MCF 10A (cell line): Measurements from ENCODE around the gene NAP1L4. TPM values are rescaled to one million over a fixed set of nuclear protein-coding genes. Genes with fewer than 3 reads are reported as not detected.

Source experiments
- BruUV-seq: library from RNA; stranded (reverse); fragments of 400-500 nt; replicated peaks from 2 replicates; lab custom pipeline; 2021; lab: Mats Ljungman, UMichigan
- CTCF ChIA-PET: fragments of 300-600 bp; sonication (Branson Sonifier 250); formaldehyde crosslinking; extraction: SDS; loops from one replicate; lab custom pipeline; 2021; ENCODE audit warnings: antibody characterized with exemption, inconsistent platforms; lab: Yijun Ruan, JAX
- POLR2A ChIA-PET: fragments of 300-600, 350-650 bp; sonication (Branson Sonifier 250); formaldehyde crosslinking; extraction: SDS; loops from one replicate; lab custom pipeline; 2020; ENCODE audit warnings: antibody characterized with exemption, inconsistent platforms; lab: Yijun Ruan, JAX
- DNase-seq: peaks from one replicate; pipeline ENCODE4 v3.0.0-alpha.2; 2018; ENCODE audit not compliant: unreplicated experiment
- H3K27ac Mint-ChIP-seq: one replicate; pipeline ENCODE4 v1.8.0; 2022; ENCODE audit warnings: mild to moderate bottlenecking, low read depth, mixed read lengths; ENCODE audit not compliant: unreplicated experiment
- H3K27me3 Mint-ChIP-seq: one replicate; pipeline ENCODE4 v1.8.0; 2022; ENCODE audit warnings: mixed read lengths; ENCODE audit not compliant: insufficient read depth, unreplicated experiment
- H3K36me3 Mint-ChIP-seq: one replicate; pipeline ENCODE4 v1.8.0; 2022; ENCODE audit warnings: mild to moderate bottlenecking, moderate library complexity, mixed read lengths; ENCODE audit not compliant: insufficient read depth, unreplicated experiment
- H3K4me1 Mint-ChIP-seq: one replicate; pipeline ENCODE4 v1.8.0; 2022; ENCODE audit warnings: mixed read lengths; ENCODE audit not compliant: insufficient read depth, unreplicated experiment
- H3K4me3 Mint-ChIP-seq: one replicate; pipeline ENCODE4 v1.8.0; 2022; ENCODE audit warnings: mild to moderate bottlenecking, moderate library complexity, mixed read lengths; ENCODE audit not compliant: unreplicated experiment
- H3K9me3 Mint-ChIP-seq: one replicate; pipeline ENCODE4 v1.8.0; 2022; ENCODE audit warnings: mixed read lengths; ENCODE audit not compliant: unreplicated experiment
- intact Hi-C: fragments of 100-400 bp; cut with micrococcal nuclease; formaldehyde crosslinking; loops from 2 replicates; pipeline ENCODE4 v1.14.1; 2022
- total RNA-seq: library from RNA; stranded (reverse); gene quantifications from 2 replicates; pipeline ENCODE4 v1.2.3, GENCODE V29; 2022
- TF ChIP-seq, protein P1 (sequence below): fragments of 200-600 bp; IDR thresholded peaks from one replicate; pipeline ENCODE4 v1.8.0; 2022; ENCODE audit warnings: antibody characterized with exemption, mild to moderate bottlenecking; ENCODE audit not compliant: unreplicated experiment

Gene NAP1L4
- total RNA-seq, 1 experiment from 2014 or later: 103 TPM

DNA sequence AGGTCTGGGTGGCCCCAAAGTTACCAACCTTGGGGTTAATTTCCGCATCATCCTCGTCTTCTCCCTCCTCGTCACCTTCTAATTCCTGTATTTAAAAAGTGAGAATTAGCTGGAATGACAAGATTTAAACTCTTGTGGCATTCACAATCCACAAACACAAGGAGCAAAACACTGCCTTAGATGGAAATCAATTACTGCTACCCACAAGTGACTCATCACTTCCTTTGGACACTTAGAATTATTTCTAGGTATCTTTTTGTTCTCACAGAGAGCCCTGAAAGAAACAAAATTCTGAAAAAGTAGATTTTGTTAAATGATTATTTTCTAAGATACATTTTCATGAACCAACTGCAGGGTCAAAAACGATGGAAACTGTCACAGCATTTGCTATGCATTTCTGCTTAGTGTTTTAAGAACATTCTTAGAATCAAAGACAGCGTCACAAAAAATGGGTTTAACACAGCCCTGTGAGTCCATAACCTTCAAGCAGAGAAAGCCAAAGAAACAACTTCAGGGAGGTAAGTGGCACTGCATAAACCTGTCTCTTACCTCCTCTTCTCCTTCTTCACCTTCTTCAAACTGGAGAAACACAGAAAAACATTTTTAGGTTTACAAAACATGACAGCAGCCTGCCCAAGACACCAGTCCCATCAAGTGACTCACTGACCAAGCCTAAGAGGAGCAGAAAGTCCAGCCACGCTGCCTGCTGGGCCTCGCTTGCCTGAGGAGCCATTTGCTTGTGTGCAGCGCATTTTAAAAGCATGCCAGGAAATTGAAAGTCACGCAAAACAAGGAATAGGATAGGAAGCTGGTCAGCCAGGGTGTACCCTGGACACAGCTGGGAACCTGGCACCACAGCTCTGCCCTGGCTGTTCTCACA is 40.7 kb downstream of the NAP1L4 start:
- CTCF ChIA-PET: interaction anchor here (0.8 to 1.6 kb wide), 3 partner anchors 15 to 21 kb away, joined by 3 to 5 read pairs (median 4); no protein-coding TSS in a partner anchor
- H3K9me3 Mint-ChIP-seq: no peaks in the 10 kb centered on the region
- peaks cover 94% of the 10 kb centered on the region for H3K36me3 Mint-ChIP-seq
- no TSS peak for BruUV-seq
- H3K4me1 Mint-ChIP-seq: peaks cover 6% of the 10 kb centered on the region
- POLR2A ChIA-PET: interaction anchor here (0.8 to 2.2 kb wide), 3 partner anchors 9 to 640 kb away, joined by 3 to 6 read pairs (median 4); no protein-coding TSS in a partner anchor
- peak; percentile 48 for DNase-seq
- intact Hi-C loops: no loop called here
- TF ChIP-seq, protein P1, sequence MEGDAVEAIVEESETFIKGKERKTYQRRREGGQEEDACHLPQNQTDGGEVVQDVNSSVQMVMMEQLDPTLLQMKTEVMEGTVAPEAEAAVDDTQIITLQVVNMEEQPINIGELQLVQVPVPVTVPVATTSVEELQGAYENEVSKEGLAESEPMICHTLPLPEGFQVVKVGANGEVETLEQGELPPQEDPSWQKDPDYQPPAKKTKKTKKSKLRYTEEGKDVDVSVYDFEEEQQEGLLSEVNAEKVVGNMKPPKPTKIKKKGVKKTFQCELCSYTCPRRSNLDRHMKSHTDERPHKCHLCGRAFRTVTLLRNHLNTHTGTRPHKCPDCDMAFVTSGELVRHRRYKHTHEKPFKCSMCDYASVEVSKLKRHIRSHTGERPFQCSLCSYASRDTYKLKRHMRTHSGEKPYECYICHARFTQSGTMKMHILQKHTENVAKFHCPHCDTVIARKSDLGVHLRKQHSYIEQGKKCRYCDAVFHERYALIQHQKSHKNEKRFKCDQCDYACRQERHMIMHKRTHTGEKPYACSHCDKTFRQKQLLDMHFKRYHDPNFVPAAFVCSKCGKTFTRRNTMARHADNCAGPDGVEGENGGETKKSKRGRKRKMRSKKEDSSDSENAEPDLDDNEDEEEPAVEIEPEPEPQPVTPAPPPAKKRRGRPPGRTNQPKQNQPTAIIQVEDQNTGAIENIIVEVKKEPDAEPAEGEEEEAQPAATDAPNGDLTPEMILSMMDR: no peak
- H3K27ac Mint-ChIP-seq: peak overlapping the region; percentile 18
- no peak overlapping the region for H3K4me3 Mint-ChIP-seq
- no peaks in the 10 kb centered on the region for H3K27me3 Mint-ChIP-seq

DNA sequence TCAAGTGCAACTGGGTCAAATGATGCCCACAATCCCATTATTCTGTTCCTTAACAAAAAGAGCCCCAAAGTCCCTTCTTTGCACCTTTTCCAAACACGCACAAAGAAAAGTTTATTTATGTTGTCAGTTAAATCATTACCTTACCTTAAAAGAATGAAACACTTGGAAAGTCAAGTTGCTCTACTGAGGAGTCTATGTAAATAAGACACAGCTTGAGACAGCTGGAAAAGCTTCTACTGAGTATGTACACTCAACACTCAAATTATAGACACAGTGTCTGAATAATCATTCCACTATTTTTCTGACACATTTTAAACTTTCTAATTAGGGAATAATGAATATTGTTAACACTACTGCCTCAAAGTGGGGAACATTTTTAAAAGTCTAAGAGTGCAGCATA is 41.3 kb downstream of the NAP1L4 start:
- intact Hi-C loops: no loop called here
- peaks cover 6% of the 10 kb centered on the region for H3K4me1 Mint-ChIP-seq
- ChIA-PET CTCF (interaction anchor here (1.5 to 1.6 kb wide), 2 partner anchors 15 to 21 kb away, joined by 3 to 4 read pairs; no protein-coding TSS in a partner anchor), POLR2A (interaction anchor here (0.8 to 2.2 kb wide), 2 partner anchors 10 to 641 kb away, joined by 3 to 6 read pairs; no protein-coding TSS in a partner anchor)
- H3K4me3 Mint-ChIP-seq: no peak overlapping the region
- peaks cover 92% of the 10 kb centered on the region for H3K36me3 Mint-ChIP-seq
- H3K9me3 Mint-ChIP-seq: no peaks in the 10 kb centered on the region
- DNase-seq: no peak
- TF ChIP-seq, protein P1: no peak
- H3K27ac Mint-ChIP-seq: no peak overlapping the region
- no peaks in the 10 kb centered on the region for H3K27me3 Mint-ChIP-seq
- no TSS peak for BruUV-seq

DNA sequence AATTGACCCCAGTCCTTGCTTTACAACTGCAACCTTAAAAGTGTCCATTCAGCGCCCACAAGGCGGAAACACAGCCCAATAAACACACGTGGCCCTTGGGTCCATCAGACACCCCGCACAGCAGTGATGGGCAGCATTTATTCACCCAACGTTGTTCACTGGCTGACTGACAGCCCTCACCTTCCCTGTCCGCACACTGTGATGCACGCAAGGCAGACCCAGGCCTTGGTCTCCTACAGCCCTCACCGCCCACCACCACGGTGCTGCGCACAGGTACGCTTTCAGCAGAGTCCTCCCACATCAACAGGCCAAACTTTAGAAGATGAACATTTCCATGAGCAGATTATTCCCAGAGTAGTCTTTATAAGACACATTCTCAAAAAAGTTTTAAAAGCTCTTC is 42.2 kb downstream of the NAP1L4 start:
- H3K9me3 Mint-ChIP-seq: no peaks in the 10 kb centered on the region
- no TSS peak for BruUV-seq
- POLR2A ChIA-PET: interaction anchor here (2.2 kb wide), 1 partner anchor 10 kb away, joined by 6 read pairs; no protein-coding TSS in a partner anchor
- H3K27ac Mint-ChIP-seq: no peak overlapping the region
- no peaks in the 10 kb centered on the region for H3K27me3 Mint-ChIP-seq
- intact Hi-C loops: no loop called here
- no peak for DNase-seq
- H3K4me1 Mint-ChIP-seq: peaks cover 6% of the 10 kb centered on the region
- CTCF ChIA-PET: interaction anchor here (1.5 kb wide), 1 partner anchor 20 kb away, joined by 4 read pairs; no protein-coding TSS in a partner anchor
- H3K36me3 Mint-ChIP-seq: peaks cover 90% of the 10 kb centered on the region
- H3K4me3 Mint-ChIP-seq: no peak overlapping the region
- TF ChIP-seq, protein P1: no peak

DNA sequence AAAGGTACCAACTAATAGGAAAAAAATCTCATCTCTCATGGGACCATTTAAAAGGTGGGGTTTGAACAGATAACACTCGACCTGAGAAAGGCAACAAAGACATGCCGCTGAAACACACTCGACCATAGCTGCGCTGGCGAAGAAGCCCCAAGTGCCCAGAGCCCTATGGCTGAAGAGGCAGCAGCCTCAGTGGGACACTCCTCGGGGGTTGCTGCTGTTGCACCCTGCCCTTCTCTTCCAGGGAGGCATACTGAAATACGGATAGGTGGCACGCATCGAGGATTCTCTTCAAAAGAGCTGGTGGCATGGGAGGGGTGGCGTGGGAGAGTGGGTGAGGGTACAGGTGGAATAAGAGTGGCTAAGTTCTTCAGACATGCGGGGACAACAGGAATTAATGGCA is 44.4 kb downstream of the NAP1L4 start:
- no TSS peak for BruUV-seq
- no peak for DNase-seq
- H3K27me3 Mint-ChIP-seq: no peaks in the 10 kb centered on the region
- H3K4me3 Mint-ChIP-seq: no peak overlapping the region
- no peaks in the 10 kb centered on the region for H3K9me3 Mint-ChIP-seq
- TF ChIP-seq, protein P1: no peak
- H3K36me3 Mint-ChIP-seq: peaks cover 81% of the 10 kb centered on the region
- intact Hi-C loops: no loop called here
- ChIA-PET CTCF (interaction anchor here (0.5 to 1.1 kb wide), 4 partner anchors 8 to 1965 kb away, joined by 3 to 4 read pairs (median 4); no protein-coding TSS in a partner anchor), POLR2A (interaction anchor here (1.0 kb wide), 1 partner anchor 21 kb away, joined by 3 read pairs; no protein-coding TSS in a partner anchor)
- H3K4me1 Mint-ChIP-seq: peaks cover 6% of the 10 kb centered on the region
- H3K27ac Mint-ChIP-seq: no peak overlapping the region
